Activated gamma-delta T cell treated with Interleukin-2 at 50 U/mL for 16 hours (primary cell): ENCODE measurements around the gene LGALS4.
A peak's percentile ranks its signal among the peaks of the same experiment; 100 is the strongest.
"Not testable (repeated sequence)": the region's sequence is repeated elsewhere in the genome, so short reads cannot be mapped to it uniquely, and the experiment has no call there.

Experiments
- DNase-seq: peaks from one replicate; pipeline ENCODE4 v3.0.0-alpha.2; 2020

LGALS4 gene

GRCh38 chr19:38812841-38813320 lies at the start of gene LGALS4:
LGALS4 (minus strand) TSS chr19:38812945; CDS start chr19:38812886, 59 bp downstream.
- no peak for DNase-seq

GRCh38 chr19:38861368-38861767 lies 48.6 kb upstream of the LGALS4 start:
- DNase-seq: no peak

- DNase-seq: not testable (repeated sequence)
Measured at GRCh38 chr19:38859631-38860204, 47.0 kb upstream of the LGALS4 start.

GRCh38 chr19:38856813-38857212 lies 44.1 kb upstream of the LGALS4 start:
- DNase-seq: no peak

- not testable (repeated sequence) for DNase-seq
Measured at GRCh38 chr19:38855751-38856150, 43.0 kb upstream of the LGALS4 start.

GRCh38 chr19:38854961-38855360 lies 42.2 kb upstream of the LGALS4 start:
- DNase-seq: not testable (repeated sequence)

- no peak for DNase-seq
Measured at GRCh38 chr19:38853214-38853613, 40.5 kb upstream of the LGALS4 start.

GRCh38 chr19:38852231-38853044 lies 39.7 kb upstream of the LGALS4 start:
- peak; percentile 62 for DNase-seq

- DNase-seq: peak; percentile 84
Measured at GRCh38 chr19:38851622-38852230, 39.0 kb upstream of the LGALS4 start.

- peak; percentile 32 for DNase-seq
Measured at GRCh38 chr19:38850976-38851621, 38.4 kb upstream of the LGALS4 start.

GRCh38 chr19:38850436-38850975 lies 37.8 kb upstream of the LGALS4 start:
- DNase-seq: no peak

- DNase-seq: peak; percentile 99
Measured at GRCh38 chr19:38849860-38850435, 37.2 kb upstream of the LGALS4 start, which contains the start of gene HNRNPL. HNRNPL (minus strand) TSS chr19:38849986; CDS start chr19:38849966, 20 bp downstream.

GRCh38 chr19:38849147-38849859 lies 36.6 kb upstream of the LGALS4 start:
- DNase-seq: peak; percentile 98

GRCh38 chr19:38848299-38849146 lies 35.8 kb upstream of the LGALS4 start:
- DNase-seq: no peak

- DNase-seq: no peak
Measured at GRCh38 chr19:38846097-38846496, 33.4 kb upstream of the LGALS4 start.

GRCh38 chr19:38845374-38846024 lies 32.8 kb upstream of the LGALS4 start:
- no peak for DNase-seq

- no peak for DNase-seq
Measured at GRCh38 chr19:38844093-38844686, 31.4 kb upstream of the LGALS4 start.

- no peak for DNase-seq
Measured at GRCh38 chr19:38843175-38843758, 30.5 kb upstream of the LGALS4 start.

GRCh38 chr19:38842439-38843174 lies 29.9 kb upstream of the LGALS4 start:
- DNase-seq: peak; percentile 67
